DND-41 (cell line): ENCODE measurements around the gene MINPP1.

Source experiments
- EZH2 ChIP-seq: IDR thresholded peaks from 3 replicates; pipeline ENCODE4 v1.6.1; 2012; ENCODE audit warnings: borderline replicate concordance, low read depth, mild to moderate bottlenecking, moderate library complexity, low read length, inconsistent platforms; ENCODE audit not compliant: severe bottlenecking
- TF ChIP-seq, protein P1 (sequence below): IDR thresholded peaks from 2 replicates; pipeline ENCODE4 v1.5.1; 2012; ENCODE audit warnings: borderline replicate concordance, low read length, moderate library complexity, mild to moderate bottlenecking; ENCODE audit not compliant: poor library complexity, severe bottlenecking; ENCODE audit errors: extremely low read depth

DNA sequence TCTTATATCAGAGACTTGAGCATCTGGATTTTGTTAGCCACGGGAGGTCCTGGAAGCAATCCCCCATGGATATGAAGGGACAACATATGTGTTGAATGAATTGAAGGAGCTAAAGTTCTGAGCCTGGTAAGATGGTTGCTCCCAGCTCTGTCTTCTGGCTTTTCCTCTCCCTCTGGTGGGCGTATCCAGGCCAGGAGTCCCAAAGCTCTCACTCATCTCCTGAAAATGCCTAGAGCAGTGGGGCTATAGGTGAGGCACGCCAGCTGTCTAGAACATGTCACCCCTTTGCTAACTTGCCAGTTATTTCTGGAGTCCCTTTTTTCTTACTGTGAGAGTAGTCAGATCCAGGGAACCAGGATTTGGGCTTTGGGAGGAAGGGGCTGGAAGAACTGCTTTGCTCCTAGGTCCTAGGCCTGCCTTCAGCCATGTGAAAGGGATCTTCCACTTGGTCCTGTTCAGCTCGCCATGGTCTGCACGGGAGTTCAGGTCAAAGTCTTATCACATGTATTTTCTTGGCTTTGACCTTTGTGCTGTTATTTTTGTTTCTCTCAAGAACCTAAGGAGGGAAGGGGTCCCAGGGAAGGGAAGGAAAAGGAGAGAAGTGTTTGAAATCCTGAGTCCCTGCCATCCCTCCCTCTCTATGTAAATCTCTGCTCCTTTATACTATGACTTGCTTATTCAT, 73.6 kb downstream of the MINPP1 start:
- no peak for TF ChIP-seq EZH2
- TF ChIP-seq, protein P1, sequence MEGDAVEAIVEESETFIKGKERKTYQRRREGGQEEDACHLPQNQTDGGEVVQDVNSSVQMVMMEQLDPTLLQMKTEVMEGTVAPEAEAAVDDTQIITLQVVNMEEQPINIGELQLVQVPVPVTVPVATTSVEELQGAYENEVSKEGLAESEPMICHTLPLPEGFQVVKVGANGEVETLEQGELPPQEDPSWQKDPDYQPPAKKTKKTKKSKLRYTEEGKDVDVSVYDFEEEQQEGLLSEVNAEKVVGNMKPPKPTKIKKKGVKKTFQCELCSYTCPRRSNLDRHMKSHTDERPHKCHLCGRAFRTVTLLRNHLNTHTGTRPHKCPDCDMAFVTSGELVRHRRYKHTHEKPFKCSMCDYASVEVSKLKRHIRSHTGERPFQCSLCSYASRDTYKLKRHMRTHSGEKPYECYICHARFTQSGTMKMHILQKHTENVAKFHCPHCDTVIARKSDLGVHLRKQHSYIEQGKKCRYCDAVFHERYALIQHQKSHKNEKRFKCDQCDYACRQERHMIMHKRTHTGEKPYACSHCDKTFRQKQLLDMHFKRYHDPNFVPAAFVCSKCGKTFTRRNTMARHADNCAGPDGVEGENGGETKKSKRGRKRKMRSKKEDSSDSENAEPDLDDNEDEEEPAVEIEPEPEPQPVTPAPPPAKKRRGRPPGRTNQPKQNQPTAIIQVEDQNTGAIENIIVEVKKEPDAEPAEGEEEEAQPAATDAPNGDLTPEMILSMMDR = no peak
